HTR-8/SVneo (cell line): ENCODE data around the gene KCNIP4.
"Not testable (repeated sequence)": the region's sequence is repeated elsewhere in the genome, so short reads cannot be mapped to it uniquely, and the experiment has no call there.

Experiments used
- DNase-seq: peaks from one replicate; pipeline ENCODE4 v3.0.0; 2011; ENCODE audit warnings: low spot score, mixed read lengths; ENCODE audit not compliant: insufficient read length
- FAIRE-seq: peaks from 2 replicates; lab custom pipeline; 2011; peaks lifted over from hg19 to GRCh38; lab: Jason Lieb, UNC

Gene KCNIP4

DNA sequence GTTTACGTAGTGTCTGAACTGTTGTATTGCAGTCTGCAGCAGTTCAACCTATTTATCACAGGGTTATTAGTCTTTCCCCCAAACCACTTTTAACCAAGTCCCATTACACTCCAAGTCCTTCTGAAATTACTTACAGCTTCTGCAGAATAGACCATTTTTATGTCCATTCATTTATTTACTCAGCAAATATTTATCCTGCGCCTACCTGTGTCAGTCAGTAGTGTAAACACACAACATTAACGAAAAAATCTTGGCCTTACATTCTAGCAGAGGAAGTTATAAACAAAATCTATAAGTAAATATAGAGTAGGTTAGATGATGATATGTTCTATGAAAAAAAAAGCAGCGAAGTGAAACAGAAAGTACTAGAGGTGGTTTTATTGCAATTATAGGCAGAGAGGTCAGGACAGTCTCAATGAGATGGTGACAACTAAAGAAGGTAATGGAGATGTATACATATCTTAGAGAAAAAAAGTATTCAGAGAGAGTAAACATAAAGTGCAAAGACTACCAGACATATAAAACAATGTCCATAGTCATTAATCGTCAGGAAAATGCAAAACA is 534.7 kb downstream of the KCNIP4 start:
- DNase-seq (no peak), FAIRE-seq (no peak)

DNA sequence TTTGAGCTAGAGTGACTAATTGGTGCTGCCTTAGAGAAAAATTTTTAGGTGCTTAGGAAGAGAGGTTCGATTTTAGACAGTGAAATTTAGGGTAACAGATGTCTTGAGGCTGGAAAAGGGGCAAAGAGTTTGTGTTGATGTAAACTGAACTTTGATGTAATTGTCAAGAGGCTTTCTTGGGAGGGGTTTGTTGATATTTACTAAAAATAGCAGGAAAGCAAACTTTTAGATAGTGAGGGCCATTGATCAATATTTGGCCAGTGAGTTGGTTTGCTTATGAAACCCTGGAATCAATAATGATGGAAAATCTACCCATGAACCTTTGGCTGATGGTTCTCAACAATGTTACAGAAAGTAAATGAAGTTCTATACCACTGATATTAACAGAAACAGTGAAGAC is 537.5 kb downstream of the KCNIP4 start:
- FAIRE-seq (no peak), DNase-seq (no peak)

DNA sequence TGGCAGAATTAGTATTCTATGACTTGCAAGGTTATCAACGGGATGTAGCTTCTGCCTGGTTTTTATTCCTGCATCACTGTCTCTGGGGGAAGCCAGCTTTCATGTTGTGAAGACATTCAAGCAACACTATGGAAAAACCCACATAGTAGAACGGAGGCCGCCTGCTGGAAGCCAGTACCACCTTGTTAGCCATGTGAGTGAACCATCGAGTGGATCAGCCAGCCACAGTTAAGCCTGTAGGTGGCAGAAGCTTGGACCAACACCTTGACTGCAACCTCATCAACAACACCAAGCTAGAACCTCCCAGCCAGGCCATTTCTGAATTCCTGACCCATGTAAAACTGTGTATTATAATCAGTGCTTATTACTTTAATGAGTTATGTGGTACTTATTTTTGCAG is 538.2 kb downstream of the KCNIP4 start:
- DNase-seq (no peak), FAIRE-seq (no peak)

DNA sequence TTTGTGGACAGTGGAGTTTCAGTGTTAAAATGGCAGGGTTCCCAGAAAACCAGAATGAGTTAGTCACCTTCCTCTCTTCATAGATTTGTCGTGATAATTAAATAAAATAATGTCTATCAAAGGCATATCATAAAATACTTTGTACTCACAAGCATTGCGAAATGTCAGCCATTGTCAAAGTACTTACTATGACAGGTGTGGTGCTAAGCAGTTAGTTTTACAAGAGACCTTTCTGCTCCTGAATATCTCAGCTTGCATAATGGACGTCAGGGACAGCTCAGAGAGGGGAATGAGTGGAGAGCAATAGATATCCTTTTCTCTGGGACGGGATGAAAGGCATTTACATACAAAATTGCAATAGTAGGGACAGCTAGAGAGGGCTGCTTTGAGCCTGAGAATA is 560.9 kb downstream of the KCNIP4 start:
- DNase-seq (no peak), FAIRE-seq (no peak)

DNA sequence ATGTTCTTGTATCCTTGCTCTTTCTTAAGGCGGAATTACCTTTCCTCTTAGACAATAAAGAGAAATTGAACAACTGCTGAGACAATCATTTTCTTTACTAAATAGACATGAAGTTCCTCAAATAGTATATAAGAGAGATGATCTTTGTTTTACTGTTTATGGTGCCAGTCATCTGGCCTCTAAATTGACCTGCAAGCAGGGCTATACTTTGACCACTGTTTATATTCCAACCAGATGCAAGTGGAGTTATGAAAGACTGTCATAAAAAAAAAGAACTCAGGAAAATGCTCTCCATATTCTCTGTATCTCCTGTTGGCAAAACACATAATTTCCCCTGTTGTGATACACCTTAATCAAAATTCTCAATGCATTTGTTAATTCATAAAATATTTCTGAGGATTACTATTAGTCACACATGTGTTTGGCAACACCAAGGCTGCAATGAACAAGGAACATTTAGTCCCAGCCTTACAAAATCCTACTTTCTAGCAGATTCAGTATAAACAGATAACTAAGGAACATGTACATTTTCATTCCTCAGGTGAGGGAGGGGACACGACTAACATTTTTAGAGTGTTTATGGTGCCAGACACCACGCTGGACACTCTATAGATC is 562.3 kb downstream of the KCNIP4 start:
- FAIRE-seq (no peak), DNase-seq (no peak)

DNA sequence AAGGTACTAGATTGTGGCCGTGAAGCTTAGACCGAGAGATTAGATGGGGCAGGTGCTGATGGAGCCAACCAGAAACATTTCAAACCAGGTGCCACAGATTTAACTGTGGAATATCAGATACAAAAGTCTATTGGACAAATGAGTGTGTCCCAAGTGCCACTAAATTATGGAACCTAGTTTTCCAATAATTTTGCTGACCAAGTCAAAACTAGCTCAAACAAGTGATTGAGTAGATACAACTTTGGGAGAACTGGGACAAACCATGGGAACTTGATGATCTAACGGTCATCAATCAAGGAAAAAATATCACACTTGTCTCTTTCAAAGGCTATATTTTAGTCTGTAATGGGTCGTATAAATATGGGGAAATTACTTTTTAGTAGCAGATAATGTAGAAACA is 562.9 kb downstream of the KCNIP4 start:
- DNase-seq = no peak
- no peak for FAIRE-seq

DNA sequence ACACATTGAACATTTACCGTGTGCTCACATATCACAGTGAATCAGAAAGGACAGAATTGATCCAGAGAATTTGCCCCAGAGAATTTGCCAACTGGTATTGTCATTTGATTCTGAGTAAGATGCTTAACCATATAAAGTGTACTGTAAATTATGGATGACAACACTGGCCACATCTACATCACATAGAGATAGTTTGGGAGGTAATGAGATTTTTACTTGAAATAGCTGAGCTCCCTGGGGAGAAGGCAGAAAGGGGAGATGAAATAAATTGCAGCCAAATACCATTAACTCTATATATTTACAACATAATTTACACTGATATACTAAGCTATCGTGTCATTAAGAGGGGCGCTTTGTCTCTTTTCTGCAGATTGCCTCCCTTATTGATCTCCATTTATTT is 564.0 kb downstream of the KCNIP4 start:
- FAIRE-seq = no peak

DNA sequence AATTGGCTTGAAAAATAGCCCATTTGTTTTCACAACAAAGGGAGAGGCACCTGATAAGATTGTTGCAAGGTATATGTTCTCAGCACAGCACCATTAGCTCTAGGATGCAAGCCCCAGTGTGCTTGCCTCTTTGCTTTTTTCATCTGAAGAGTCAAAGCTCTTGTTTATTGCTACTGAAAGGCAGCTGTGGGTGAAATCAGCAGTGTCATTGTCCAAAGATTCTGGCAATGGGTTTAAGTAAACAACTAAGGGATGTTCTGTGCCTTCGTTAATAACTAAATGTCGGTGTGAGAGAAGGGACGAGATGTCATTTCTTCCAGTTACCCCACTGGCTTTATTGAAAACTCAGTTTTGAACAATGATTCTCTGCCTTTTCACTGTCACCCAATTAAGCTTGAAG is 567.7 kb downstream of the KCNIP4 start:
- DNase-seq = no peak
- FAIRE-seq = no peak

More for the DNA sequence above, 564.0 kb downstream of the KCNIP4 start:
- no peak for DNase-seq

DNA sequence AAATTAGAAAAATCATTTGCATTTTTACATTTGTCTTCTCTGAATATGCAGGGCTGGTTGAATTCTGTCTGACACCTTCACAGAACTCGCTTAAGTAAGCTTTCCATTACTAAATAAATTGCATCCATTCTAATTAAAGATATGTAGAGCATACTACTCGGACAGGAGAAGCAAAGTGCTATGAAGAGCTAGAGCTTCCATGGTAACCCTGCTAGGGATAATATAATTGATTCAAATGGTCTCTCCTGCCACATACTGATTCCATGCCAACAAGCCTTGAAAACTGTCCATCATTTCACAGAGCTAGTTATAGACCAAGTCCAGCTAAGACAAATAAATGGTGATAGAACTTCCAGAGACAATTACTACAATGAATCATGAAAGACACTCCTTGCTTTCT is 571.5 kb downstream of the KCNIP4 start:
- DNase-seq (no peak), FAIRE-seq (no peak)

DNA sequence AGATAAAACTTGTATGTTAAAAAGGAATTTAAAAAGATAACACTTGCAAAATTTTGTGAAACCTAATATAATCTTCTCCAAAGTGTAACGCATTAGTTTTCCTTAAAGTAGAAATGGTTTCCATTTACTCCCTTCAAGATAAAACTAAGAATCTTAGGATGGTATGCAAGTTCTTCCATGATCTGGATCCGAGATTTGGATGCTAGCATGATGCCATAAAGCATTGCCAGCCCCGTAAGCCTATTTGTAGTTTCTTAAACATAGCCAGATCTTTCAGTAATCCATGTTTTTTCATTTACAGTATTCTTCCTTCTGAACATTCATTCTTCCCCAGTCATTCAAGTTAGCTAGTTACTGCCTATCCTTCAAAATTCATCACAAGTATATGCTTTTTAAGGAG is 572.4 kb downstream of the KCNIP4 start:
- DNase-seq (no peak), FAIRE-seq (no peak)

DNA sequence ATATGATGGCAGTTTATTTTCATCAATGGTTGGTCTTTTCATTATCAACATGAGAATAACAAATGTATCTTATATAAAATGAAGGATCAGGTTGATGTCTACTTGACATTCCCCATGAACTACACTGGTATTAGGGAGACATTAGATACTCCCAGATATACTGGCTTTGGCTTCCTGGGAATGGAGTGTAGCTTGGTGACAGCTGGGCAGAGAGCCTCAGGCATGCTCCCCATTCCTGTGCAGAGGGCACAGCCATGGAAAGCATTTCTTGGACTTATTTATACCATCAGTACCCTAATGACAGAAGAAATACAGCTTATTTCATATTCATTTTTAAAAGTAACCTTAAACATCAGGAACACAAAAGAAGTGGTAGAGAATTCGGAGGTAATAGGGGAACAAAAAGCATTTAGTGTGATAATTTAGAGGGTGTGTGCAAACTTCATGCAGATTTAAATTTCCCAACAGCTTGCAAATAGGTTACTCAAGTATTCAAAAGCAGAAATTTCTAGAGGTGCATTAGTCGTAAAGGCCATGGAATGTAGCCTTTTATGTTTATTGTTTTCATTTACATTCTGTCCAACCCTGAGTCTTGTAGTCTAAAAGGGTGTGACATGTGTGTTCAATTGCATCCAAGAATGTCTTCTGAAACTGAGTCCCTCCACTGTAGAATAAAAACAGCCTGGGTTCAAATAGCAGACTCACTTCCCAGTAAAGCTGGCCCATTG is 573.8 kb downstream of the KCNIP4 start:
- FAIRE-seq (no peak), DNase-seq (no peak)

DNA sequence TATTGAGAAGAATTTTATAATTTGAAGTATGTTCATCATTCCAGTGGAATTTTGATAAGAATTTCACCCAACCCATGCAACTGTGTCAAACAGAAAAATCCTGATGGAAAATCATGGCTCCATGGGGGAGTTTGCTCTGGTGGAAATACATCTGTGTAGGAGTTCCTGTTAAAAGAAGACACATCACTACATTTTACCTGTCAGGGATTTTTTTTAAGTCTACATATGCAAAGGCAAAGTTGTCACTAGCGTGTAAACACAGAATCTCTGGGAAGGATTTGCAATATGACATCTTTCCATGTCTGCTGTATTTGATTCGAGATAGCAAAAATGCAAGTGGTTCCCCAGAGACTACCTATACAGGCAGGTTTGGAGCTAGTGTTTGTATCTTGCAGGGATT is 581.0 kb downstream of the KCNIP4 start:
- FAIRE-seq = no peak
- no peak for DNase-seq

DNA sequence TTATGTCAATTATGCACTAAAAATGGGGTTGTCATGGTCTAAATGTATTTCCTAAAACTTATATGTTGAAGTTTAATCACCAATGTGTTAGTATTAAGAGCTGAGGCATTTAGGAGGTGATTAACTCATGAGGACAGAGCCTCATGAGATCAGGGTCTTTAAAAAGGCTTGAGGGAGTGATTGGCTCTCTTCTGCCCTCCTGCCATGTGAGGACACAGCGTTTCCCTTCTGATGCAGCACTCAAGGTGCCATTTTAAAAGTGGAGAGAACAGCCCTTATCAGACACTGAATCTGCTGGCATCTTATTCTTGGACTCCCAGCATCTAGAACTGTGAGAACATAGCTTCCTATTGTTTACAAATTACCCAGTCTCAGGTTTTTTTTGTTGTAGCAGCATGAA is 581.7 kb downstream of the KCNIP4 start:
- FAIRE-seq (no peak), DNase-seq (no peak)

DNA sequence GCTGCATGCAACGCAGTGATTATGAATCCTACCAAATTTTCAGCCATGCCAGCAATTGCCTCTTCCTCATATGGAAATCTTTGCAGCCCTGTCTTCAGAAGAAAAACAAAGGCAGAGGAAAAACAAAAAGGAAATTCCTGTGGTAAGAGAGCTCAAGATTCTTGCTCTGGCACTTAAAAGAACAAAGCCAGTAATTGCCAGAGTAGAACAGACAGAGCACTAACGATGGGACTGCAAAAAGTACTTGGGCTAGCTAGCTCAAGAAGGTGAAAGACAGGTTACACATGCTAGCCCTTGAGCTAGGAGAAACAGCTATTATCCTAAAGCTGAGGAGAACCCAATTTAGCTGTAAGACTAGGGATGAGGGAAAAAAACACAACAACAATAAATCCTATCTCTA is 582.3 kb downstream of the KCNIP4 start:
- DNase-seq = no peak

DNA sequence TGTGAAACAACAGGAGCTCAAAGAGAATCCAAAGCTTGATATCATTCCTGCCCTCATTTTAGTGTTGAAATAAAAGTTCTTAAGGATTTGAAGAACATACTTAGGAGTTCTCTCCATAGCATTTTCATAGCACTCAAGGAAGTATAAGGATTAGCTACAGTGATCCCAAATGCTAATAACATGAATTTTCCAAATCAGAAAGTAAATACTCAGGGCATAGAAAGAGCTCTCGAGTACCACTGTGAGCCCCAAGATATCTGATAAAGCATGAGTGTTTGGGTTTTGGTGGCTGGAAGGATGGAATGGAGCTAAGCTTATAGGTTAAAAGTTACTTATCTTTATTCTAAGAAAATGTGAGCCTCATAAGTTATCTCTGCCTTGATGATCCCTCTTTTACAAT is 584.9 kb downstream of the KCNIP4 start:
- DNase-seq (no peak), FAIRE-seq (no peak)

More for the DNA sequence above, 582.3 kb downstream of the KCNIP4 start:
- no peak for FAIRE-seq

DNA sequence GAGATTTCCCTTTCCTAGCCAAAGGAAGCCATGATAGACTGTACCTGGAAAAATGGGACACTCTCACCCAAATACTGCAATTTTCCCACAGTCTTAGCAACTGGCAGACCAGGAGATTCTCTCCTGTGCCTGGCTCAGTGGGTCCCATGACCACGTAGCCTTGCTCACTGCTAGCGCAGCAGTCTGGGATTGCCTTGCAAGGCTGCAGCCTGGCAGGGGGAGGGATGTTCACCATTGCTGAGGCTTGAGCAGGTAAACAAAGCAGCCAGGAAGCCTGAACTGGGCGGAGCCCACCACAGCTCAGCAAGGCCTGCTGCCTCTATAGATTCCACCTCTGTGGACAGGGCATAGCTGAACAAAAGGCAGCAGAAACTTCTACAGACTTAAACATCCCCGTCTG is 596.2 kb downstream of the KCNIP4 start:
- FAIRE-seq, DNase-seq: not testable (repeated sequence)

DNA sequence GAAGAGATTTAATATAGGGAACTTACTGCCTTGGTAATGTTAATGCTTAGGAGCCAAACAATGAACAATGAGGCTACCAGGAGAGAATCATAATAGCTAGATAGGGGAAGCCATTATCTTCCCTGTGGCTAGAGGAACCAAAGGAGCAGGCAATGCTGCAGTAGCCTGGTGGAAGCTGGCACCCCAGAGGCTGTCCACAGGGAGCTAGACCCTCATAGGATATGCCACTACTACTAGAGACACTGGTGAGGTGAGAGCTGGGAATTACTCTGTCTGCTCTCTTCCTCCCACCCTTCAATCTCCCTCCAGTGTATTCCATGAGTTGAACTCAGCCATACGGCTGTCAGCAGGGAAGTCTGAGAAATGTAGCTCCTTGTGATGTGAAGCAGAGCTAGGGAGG is 601.4 kb downstream of the KCNIP4 start:
- no peak for FAIRE-seq

DNA sequence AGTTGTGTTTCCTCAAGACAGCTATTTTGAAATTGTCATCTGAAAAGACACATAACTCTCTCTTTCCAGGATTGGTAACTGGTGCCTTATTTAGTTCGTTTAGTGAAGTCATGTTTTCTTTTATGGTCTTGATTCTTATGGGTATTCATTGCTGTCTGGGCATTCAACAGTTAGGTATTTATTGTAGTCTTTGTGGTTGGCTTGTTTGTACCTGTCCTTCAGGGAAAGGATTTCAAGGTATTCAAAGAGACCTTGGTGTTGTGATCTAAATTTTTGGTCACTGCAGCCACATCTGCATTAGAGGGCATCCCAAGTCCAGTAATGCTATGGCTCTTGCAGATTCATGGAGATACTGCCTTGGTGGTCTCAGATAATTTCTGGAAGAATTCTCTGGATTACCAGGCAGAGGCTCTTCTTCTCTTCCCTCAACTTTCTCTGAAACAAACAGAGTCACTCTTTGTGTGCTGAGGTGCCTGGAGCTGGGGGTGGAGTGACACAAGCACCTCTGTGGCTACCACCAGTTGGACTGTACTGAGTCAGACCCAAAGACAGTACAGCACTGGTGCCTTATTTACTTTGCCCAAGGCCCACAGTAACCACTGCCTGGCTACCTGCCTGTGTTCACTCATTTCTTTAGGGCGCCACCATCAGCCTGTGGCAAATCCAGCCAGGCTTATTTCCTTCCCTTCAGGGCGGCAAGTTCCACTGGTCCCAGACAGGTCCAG is 620.4 kb downstream of the KCNIP4 start:
- FAIRE-seq = no peak
- DNase-seq = no peak

More for the DNA sequence above, 601.4 kb downstream of the KCNIP4 start:
- no peak for DNase-seq

DNA sequence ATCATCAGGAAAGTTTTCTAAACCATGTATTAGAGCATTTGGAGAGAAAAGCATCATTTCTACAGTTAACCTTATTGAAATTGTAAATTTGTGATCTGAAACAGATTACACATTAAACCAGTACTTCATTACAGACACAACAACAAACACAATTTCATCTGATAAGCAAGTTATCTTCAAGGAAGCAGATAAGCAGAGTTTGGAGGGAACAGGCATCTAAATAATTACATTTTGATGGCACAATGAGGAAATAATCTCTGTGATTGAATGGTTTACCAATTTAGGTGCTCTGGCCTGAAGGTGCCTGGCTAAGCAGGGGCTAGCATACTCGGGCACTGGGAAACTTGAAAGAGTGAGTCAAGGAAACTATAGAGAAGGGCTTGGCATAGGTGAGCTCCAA is 628.5 kb downstream of the KCNIP4 start:
- no peak for FAIRE-seq
- no peak for DNase-seq

DNA sequence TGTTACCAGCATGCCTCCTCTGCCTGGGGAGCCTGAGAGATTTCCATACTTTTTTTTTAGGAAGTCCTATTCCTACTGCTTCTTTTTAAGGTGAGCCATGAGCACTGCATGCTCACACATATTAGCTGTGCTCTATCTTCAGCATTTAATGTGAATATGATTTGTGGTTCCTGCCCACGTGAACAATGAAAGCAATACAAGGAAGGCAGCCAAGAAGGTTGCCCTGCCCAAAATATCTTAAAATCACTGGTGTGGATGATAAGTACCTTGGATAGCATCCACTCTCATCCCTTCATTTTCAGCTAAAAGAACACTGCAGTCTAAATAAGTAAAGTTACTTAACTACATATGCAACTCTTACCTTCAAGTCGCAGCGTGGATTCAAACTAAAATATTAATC is 640.9 kb downstream of the KCNIP4 start:
- no peak for FAIRE-seq
- no peak for DNase-seq

DNA sequence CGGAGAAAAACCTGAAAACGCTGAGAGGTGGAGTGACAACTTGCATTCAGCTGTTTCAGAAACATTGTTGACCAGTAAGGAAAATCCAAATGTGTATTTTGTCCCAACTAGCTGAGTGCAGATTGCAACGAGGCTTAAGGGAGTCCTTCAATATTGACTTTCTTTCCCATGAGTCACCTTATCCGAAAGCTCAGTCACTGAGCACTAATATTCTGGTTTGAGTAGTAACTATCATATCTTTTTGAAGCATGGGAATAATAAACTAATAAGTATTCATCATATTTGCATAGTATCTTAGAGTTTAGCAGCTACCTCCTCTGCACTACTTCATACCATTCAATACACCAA is 644.1 kb downstream of the KCNIP4 start:
- no peak for FAIRE-seq
- no peak for DNase-seq
